Measurements from ENCODE around the gene TXN2.

Gene TXN2

GRCh38 chr22:36480941-36481392, 473 bp downstream of the TXN2 start:
- DNase-seq: no peak

- DNase-seq: no peak
Observed at GRCh38 chr22:36478966-36479365, 2.5 kb downstream of the TXN2 start.

- DNase-seq: no peak
Observed at GRCh38 chr22:36475341-36475740, 6.1 kb downstream of the TXN2 start.

DNA sequence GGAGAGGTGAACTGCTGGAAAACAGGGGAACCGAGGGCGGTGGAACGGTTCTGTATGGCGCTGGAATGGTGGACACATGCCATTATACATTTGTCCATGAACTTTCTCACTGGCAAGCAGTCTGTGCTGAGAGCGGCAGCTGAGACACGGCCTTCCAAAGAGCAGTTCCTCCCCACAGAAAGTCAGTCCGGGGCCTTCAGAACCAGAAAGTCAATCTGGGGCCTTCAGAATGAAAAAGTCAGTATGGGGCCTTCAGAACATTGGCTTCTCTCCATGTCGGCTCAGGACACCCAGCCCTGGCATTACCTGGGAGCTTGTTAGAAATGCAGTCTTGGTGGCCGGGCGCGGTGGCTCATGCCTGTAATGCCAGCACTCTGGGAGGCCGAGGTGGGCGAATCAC, 8.8 kb downstream of the TXN2 start:
- no peak for DNase-seq

- no peak for DNase-seq
Observed at GRCh38 chr22:36471341-36471821, 10.1 kb downstream of the TXN2 start.

DNA sequence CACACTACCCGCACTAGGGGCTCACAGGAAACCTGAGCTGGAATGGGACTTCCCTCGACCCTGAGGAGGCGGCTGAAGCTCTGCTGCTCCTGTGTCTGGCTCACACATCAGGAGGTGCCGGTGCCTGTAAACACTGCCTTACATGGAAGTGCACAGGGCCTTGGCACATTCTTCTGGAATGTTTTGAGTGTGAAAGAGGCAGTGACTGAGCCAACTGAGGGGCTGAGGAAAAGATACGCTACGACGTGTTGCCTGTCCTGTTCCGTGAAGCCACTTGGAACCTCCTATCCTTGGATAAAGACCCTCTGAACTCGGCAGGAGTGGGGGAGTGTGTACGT, 10.5 kb downstream of the TXN2 start:
- DNase-seq: no peak

GRCh38 chr22:36470162-36470993, 11.1 kb downstream of the TXN2 start:
- peak; percentile 90 for DNase-seq

DNA sequence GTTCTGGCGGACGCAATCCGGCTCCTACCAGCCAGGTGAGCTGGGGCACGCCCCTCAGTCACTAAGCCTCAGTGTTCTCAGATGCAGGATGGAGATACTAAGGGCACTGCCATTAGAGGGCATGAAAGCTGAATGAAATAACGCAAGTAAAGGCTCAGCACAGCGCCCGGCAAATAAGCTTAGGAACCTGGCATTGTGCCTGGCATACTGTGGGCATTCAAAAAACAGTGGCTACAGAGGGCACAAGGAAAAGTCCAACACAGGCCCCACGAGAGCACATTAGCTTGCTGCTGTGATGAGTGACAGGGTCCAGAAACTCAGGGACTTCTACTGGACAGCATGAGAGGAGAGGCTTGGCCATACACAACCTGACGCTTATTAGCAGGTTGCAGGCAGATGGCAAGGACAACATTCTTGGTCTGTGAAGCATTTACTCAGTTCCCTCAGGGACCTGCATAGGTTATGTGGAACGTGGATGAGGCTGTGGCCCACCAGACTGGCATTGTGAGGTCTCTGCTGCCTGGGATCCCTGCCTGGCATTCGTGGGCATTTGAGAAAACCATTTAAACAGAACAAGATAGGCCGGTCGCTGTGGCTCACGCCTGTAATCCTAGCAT, 12.2 kb downstream of the TXN2 start:
- no peak for DNase-seq

DNA sequence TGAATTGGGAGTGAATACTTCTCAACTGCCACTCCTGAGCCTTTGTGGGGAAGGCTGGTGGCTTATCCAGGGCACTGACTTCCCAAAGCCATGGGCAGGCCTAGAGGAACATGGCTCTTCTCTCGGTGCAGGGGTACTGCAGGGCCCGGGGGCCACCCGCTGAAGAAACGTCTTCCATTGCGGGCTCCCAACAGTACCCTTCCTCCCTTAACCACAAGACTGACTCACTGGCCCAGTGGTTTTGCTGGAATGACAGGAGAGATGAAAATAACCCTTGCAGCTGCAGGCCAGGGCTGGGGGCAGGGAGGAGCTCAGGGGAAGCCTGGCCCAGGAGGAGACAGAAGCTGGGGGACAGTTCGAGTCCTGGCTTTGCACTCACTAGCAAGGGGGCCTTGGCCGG, 13.5 kb downstream of the TXN2 start:
- DNase-seq: peak; percentile 39

GRCh38 chr22:36467042-36467810, 14.2 kb downstream of the TXN2 start:
- DNase-seq: no peak

DNA sequence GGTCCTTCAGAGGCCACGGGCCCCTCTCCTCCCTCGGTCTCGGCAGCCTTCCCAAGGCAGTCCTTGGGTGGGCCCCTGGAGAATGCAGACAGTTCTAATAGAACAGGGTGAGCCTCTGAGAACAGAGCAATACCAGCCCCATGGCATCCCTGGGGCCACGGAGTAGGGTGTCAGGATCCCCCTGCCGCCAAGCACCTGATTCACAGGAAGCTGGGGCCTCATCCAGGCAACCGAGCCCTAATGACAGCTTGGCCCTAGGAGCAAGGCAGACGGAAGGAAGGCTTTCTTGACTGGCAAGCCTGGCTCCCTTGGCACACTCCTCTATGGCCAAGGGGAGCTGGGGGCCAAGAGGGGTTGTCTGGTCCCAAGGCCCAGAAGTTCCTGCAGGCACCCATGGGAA, 15.2 kb downstream of the TXN2 start:
- no peak for DNase-seq

DNA sequence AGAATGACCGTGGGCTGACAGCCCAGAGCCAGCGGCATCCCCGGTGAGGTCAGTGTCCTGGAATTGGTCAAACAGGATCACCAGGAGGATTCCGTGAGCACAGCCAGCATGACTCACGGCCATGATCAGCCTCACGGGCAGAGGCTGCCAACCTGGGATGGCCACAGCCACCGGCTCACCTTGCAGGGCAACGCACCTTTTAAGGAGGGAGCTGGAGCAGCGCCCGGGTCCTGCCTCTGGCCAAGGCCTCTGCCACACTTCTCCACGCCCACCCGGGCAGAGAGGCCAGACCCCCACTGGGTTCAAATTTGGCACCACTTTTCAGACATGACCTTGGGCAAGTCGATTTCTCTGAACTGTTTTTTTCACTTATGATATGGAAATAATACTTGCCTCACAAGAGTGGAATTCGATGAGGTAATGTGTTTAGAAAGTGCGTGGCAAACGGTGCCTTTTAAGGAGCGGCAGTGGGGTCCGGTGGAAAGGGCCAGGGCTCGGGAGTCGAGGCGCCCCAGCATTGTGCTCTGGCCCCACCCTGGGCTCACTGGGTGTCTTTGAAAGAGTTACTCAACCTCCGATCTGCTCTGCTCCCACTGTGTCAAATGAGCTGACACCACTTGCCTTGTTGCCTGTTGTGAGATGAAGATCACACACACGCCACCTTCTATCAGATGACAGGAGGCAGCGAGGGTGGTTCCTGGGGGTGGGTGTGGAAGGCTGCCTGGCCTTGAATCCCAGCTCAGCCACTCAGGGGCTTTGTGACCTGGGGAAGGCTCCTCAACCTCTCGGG, 16.0 kb downstream of the TXN2 start:
- no peak for DNase-seq

DNA sequence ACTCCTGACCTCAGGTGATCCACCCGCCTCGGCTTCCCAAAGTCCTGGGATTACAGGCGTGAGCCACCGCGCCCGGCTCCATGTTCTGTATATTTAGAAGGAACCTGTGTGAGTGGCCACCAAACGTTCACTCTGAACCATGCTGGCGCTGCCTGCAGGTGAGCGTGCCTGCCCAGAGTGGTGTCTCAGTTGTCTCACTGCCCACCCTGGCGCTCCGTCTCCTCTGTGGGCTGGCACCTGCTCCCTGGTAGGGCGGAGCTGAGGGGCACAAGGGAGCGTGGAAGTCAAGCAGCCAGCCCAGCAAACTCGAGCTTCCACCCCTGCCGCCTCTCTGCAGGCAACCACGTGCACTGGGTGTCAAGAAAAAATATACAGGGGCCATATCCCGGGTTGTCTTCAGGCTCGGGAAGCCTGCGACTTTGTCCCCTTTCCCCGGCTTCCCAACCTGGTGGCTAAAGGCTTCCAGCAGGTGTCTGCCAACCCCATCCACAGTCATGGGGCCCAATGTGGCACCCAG, 16.7 kb downstream of the TXN2 start:
- no peak for DNase-seq

GRCh38 chr22:36463783-36464184, 17.7 kb downstream of the TXN2 start:
- DNase-seq: no peak

DNA sequence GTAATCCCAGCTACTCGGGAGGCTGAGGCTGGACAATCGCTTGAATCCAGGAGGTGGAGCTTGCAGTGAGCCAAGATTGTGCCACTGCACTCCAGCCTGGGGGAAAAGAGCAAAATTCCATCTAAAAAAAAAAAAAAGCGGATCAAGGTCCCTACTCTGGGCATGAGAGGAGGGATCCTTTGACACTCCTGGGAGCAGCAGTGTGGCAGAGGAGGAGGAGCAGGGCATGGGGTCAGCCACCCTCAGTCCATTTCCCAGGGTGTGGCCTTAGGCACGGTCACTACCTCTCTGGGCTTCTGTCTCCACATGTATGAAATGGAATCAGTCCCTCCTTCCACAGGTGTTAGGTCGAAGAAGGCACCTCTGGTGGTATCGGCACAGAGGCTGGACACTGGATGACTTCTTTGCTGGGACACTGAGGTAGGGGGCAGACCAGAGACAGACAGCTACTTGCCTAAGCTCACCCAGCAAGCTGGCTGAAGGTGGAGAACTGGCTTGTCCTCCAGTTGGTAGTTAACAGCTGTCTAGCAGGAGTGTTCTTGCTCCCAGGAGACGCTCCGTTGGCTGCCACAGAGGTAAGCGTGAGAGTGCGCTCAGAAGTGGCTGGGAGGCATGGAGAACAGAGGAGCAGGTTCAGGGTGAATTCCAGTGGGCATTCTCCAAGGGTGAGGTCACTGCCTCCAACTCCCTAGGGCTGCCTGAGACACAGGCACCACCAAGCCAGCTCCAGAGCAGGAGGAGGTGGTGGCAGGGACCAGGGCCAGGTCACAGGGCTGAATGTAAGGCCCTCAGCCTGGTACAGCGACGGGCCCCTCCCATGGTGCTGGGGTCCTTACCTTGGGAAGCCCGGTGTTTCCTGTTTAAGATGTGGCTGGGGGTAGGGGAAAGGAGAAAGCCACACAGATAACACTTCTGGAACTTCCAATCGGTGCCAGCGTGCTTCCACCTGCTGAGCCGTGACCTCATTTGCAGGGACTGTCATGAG, 19.5 kb downstream of the TXN2 start:
- DNase-seq: no peak

DNA sequence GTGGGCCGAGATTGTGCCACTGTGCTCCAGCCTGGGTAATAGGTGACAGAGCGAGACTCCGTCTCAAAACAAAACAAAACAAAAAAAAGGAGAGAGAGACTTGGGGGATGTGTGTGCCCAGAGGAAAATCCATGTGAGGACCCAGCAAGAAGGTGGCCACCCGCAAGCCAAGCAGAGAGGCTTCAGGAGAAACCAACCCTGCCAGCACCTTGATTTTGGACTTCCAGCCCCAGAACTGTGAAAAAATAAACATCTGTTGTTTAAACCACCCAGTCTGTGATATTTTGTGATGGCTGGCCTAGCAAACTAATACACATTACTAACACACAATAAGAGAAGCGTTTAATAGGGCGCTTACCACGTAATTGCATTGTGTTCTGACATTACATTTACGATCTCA, 21.2 kb downstream of the TXN2 start:
- DNase-seq: no peak

DNA sequence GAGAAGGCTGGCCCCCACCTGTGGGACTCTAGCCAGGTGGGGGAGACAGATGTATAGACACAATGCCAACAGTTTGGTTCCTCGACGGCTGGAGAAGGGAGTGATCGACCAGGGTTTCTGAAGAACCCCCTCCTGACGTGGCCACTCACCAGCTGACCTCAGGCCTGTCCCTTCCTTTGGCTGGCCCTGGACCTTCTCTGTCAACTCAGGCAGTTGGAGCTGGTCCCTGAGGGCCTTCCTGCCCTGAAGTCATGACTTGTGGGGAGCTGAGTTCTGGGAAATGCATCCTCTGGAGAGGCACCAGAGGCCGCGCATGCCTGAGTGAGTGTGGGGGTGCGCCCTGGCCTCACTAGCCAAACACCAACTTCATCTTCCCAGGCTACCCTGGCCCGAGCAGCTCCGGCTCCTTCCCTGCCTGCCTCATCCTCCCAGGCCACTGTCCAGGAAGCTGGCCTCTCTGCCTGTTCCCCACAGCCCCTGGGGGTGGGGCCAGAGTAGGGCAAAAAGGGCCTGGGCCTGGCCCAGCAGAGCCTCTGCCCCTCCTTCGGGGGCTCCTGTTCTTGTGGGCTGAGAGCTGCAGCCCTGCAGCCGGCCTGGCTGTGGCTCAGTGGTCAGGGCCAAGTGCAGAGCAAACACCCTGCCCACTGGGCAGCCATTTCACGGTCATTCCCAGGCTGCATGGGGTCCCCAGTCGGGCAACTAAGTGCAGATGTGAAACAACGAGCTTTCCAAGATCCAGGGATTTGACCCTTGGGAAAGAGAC, 23.6 kb downstream of the TXN2 start:
- no peak for DNase-seq

GRCh38 chr22:36456464-36456845, 25.0 kb downstream of the TXN2 start:
- DNase-seq: no peak

- no peak for DNase-seq
Observed at GRCh38 chr22:36455571-36456463, 25.6 kb downstream of the TXN2 start.

Data from activated CD4-positive, alpha-beta T cell treated with anti-CD3 and anti-CD28 coated beads, Interleukin-2, amount 50 U/mL, for 16 hours (primary cell).